ENCODE results near the gene CORO1C.

GRCh38 chr12:108779998-108780688, 48.8 kb upstream of the CORO1C start:
- TF ChIP-seq CTCF (IDR thresholded peaks at IDR 0.05): no peak
- TF ChIP-seq POLR2A (IDR thresholded peaks at IDR 0.05): no peak

All from right lobe of liver (tissue), 4 donors.